CD4-positive, alpha-beta T cell treated with Interferon gamma for 1 hour (primary cell): ENCODE data around the gene GOLGB1.

Source experiments
- DNase-seq: peaks from one replicate; pipeline ENCODE4 v3.0.0-alpha.2; 2020

Gene GOLGB1

GRCh38 chr3:121629601-121630000 lies 119.9 kb downstream of the GOLGB1 start:
- DNase-seq, result no peak

DNA sequence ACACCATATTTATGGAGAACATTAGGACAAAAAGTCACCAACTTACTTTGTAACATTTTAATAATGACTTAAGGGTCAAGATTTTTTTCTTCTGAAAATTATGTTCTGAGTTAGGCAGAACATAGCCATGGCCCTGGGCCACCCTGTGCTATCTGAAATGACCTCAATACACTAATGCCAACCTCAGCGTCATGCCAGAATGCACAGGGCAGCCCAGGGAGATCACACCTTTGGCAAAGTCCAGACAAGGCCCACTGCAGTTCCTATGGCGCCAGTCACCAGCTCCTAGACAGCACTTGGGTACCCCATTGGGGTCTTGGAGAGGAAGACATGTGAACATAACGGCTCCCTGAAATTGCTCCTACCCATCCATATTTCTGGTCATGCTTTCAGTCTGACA lies 121.9 kb downstream of the GOLGB1 start:
- DNase-seq, result no peak

DNA sequence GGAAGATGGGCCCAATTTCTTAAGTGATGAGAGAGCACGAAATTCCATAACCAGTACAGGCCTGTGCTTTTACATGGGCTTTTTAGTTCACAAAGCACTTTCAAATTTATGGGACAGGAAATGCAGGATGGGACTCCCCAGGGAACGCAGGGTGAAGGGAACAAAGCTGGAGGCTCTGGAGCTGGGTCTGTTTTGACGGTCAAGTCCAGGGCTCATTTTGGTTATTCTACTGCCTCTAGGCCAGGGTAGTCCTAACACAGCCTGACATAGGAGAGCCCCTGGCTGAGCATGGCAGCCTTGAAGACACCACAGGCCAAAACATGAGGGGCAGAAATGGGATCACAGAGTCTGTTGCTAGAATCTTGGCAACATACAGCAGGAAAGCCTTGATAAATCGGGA lies 122.3 kb downstream of the GOLGB1 start:
- DNase-seq, result no peak

DNA sequence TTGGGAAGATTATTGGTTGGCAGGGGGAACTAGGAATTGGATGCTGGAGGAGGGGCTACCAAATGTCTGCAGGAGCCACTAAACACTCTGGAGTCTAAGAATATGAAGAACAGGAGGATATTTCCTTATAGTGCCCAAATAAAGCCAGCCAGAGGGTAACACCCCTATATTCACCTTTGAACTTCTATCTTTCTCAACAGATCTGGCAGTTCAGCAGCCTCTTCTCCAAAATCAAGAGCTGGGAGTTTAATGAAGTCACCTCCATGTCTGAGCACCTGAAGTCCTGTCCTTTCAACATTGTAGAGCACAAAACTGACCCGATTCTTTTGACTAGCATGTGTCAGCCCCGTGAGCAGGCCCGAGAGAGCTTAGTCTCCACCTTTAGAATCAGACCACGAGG lies 123.0 kb downstream of the GOLGB1 start:
- DNase-seq, result no peak

- DNase-seq, result no peak
These were observed 125.2 kb downstream of the GOLGB1 start for GRCh38 chr3:121624147-121624899.

GRCh38 chr3:121621491-121621890 lies 128.1 kb downstream of the GOLGB1 start:
- no peak for DNase-seq

GRCh38 chr3:121619691-121620090 lies 129.8 kb downstream of the GOLGB1 start:
- DNase-seq, result no peak
